ENCODE measurements around the gene HS3ST2.
A peak's percentile ranks its signal among the peaks of the same experiment; 100 is the strongest.

Gene HS3ST2

DNA sequence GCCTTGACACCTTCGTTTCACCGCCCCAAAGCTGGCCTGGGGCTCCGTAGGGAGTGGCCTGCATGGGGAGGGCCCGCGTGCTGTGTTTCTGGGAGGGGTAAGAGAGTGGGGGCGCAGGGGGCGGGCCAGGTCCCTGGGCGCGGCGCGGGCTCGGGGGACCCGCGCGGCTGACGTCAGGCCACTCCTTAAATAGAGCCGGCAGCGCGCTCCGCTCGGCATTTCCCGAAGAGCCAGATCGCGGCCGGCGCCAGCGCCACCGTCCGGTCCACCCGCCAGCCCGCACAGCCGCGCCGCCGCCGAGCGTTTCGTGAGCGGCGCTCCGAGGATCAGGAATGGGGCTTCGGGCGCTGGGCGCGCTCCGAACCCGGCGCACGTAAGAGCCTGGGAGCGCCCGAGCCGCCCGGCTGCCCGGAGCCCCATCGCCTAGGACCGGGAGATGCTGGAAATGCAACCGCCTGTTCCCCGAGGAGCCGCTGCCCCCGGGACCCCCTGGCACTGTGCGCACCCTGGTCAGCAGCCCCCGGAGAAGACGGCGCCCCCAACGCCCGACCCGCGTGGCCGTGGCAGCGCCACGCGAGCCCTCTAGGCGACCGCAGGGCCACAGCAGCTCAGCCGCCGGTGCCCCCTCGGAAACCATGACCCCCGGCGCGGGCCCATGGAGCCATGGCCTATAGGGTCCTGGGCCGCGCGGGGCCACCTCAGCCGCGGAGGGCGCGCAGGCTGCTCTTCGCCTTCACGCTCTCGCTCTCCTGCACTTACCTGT, at the start of gene HS3ST2:
HS3ST2 (plus strand) TSS at position 215 of the 763 bp plus-strand sequence; CDS start at position 664, 449 bp downstream.
- DNase-seq = peak in 35 of 42 donors; percentile 6 to 70 (median 41)

GRCh38 chr16:22764662-22765327, 49.2 kb upstream of the HS3ST2 start:
- intact Hi-C loops (cut with DNase I) = no loop called here
- DNase-seq = no peak

More for the DNA sequence above, at the start of gene HS3ST2:
- intact Hi-C loops (cut with DNase I) = no loop called here

GRCh38 chr16:22765479-22765878, 48.5 kb upstream of the HS3ST2 start:
- intact Hi-C loops (cut with DNase I) = no loop called here
- no peak for DNase-seq

GRCh38 chr16:22770866-22771265, 43.1 kb upstream of the HS3ST2 start:
- DNase-seq = no peak
- intact Hi-C loops (cut with DNase I) = no loop called here

DNA sequence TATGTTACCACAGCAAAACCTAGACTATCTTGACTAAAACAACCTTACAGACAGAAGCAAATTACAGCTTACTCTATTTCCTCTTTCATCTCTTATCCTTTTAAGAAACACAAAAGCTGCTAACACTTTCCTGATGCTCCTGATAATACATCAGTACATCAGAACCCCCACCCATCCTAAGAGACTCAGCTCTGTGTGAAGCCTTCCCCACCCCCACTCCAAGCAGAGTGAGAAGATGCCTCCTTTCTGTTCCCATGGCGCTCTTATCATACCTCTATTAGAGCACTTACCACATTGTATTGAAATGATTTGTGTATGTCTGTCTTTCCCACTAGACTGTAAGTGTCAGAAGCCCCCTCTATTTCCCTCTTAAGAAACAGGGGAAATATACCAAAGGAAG, 42.4 kb upstream of the HS3ST2 start:
- DNase-seq = no peak
- intact Hi-C loops (cut with DNase I) = no loop called here

DNA sequence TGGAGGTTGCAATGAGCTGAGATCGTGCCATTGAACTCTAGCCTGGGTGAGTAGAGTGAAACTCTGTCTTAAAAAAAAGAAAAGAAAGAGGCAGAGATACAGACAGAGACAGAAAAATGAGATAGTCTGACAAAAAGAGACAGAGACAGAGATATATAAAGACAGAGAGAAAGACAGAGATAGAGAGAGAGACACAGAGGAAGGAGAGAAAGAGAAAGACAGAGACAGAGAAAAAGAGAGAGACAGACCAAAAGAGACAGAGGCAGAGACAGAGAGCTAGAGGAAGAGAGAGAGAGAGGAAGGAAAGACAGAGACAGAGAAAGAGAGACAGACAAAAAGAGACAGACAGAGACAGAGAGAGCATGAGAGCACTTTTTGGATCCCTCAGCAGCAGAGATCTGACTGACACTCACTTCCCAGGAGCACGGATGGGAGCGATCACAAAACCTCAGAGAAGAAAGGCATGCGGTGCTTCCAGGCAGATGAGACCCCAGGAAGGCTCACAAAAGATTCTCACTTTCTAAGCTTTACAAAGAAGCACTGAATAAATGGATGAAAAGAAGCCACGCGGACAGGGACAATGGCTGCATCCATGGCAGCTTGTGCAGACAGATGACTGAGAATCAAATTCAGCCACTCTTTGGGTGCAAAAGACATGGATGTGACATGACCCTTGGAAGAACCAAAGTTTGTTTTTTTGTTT, 38.6 kb upstream of the HS3ST2 start:
- intact Hi-C loops (cut with DNase I) = no loop called here
- DNase-seq = no peak

- no peak for DNase-seq
- intact Hi-C loops (cut with DNase I) = no loop called here
Measured at GRCh38 chr16:22781480-22781879, 32.5 kb upstream of the HS3ST2 start.

- DNase-seq = peak in 13 of 42 donors; percentile 2 to 26 (median 12)
- intact Hi-C loops (cut with DNase I) = no loop called here
Measured at GRCh38 chr16:22782314-22782713, 31.6 kb upstream of the HS3ST2 start.

- no peak for DNase-seq
- intact Hi-C loops (cut with DNase I) = no loop called here
Measured at GRCh38 chr16:22784690-22785214, 29.2 kb upstream of the HS3ST2 start.

DNA sequence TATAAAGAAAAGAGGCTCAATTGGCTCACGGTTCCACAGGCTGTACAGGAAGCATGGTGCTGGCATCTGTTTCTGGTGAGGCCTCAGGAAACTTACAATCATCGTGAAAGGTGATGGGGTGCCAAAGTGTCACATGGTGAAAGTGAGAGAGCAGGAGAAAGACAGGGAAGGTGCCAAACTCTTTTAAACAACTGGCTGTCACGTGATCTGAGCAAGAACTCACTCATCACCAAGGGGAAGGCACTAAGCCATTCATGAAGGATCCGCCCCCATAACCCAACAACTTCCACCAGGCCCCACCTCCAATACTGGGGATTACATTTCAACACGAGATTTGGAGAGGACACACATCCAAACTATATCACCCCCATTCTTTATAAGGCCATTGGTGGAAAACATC, 28.4 kb upstream of the HS3ST2 start:
- intact Hi-C loops (cut with DNase I) = no loop called here

DNA sequence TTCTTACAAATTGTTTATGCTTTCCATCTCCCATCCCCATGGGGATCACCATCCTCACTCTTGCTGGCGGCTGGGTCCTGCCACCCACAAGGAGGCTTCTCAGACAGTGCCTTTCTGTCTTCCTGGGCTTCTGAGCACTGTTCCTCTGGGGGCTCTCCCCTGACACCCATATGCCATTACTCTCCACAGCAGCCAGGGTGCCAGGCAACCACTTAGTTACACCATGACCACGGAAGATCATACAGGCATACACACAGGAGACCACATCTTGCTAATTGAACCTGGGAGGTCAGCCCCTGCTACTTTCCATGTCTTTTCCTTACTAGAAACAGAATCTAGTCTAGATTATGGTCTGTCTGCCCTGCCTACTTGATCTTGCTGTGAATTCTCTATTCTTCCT, 27.7 kb upstream of the HS3ST2 start:
- intact Hi-C loops (cut with DNase I) = no loop called here
- DNase-seq = no peak

More for the DNA sequence above, 28.4 kb upstream of the HS3ST2 start:
- no peak for DNase-seq

- no peak for DNase-seq
- intact Hi-C loops (cut with DNase I) = no loop called here
Measured at GRCh38 chr16:22786691-22787090, 27.3 kb upstream of the HS3ST2 start.

DNA sequence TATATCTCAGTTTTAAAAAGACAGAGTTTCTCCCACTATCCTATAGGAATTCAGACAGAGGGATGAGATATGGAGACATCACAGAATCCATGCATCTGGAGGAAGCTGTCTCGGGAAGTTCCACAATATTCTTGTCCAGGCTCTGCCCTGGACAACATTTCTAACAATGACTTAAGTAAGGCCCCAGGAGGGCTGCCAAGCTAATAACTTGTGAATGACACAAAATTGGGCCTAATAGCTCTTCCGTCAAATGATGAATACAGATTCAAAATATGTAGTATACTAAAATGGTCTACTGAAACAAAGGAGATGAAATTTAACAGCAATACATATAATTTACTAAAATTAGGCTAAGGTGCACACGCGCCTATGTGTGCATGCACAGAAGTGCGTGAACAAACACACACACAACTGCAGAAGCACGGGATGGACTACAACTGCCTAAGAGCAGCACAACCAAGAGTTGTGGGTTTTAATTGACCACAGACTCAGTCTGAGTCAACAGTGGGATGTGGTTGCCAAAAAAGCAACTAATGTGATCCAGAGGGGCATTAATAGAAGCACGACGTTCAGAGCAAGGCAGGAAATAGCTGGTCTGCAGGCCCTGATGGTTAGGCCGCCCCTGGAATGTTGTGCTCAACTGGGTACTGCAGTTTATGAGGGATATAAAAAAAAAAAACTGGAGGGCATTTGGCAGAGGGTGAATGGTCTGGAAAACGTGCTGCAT, 26.3 kb upstream of the HS3ST2 start:
- no peak for DNase-seq
- intact Hi-C loops (cut with DNase I) = no loop called here

DNA sequence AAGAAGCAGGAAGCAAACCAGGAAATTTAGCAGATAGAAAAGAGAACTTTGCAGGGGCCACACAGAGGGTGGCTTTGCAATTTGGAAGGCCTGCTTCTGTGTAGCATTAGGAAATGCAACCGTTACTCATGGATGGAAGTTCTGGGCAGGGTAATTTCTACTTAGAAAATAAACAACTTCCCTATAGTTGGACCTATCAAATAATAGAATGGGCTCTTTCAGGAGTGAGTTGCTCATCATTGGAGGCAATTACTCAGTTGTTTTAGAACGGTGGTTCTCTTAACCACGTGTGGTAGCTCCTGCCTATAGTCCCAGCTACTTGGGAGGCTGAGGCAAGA, 25.8 kb upstream of the HS3ST2 start:
- intact Hi-C loops (cut with DNase I) = no loop called here
- no peak for DNase-seq

DNA sequence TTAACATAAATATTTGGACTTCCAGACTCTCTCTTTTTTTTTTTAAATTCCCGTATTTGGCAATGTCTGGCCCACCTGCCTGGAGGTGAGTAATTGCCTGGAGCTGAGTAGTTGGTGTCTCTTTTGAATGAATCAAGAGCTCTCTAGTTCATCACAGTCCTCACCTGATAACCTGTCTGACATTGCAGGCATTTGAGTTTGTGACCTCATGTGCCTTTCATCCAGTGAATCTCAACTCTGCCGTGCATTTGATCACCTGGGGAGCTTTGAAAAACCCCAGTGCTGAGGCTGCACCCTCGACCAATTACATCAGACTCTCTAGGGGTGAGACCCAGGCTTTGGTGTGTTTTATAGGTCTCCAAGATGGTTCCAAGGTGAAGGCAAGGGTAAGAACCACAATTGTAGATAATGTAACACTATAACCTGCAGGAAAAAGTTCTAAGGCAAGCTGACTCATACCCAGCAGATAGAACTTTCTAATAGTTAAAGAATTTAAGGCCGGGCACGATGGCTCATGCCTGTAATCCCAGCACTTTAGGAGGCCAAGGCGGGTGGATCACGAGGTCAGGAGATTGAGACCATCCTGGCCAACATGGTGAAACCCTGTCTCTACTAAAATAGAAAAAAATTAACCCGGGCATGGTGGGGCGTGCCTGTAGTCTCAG, 24.5 kb upstream of the HS3ST2 start:
- intact Hi-C loops (cut with DNase I) = no loop called here
- no peak for DNase-seq

DNA sequence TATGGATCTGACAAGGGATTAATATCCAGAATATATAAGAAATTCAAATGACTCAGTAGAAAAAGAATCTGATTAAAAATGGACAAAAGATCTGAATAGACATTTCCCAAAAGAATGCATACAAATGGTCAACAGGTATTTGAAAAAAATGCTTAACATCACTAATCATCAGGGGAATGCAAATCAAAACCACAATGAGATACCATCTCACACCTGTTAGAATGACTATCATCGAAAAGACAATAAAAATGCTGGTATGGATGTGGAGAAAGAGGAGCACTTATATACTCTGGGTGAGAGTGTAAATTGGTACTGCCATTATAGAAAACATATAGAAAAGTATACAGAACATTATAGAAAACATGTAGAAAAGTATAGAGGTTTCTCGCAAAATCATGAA, 16.4 kb upstream of the HS3ST2 start:
- no peak for DNase-seq
- intact Hi-C loops (cut with DNase I) = no loop called here

DNA sequence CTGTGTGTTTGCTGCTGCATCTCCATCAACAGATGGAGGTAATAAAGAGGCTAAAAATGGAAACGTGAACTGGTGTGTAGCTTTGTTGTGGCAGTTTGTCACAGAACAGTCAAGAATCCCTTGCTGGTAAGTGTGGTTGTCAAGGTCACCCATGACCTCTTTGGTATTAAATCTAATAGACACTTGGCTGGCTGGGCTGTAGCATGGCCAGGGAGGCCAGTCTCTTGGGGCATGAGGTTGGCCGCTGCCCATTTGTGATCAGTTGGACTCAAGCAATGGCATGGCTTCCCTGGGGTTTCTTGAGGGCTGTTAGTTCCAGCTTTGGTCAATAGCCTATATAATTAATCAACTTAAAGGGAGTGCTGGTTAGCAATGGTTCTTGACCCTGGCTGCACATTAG, 14.8 kb upstream of the HS3ST2 start:
- DNase-seq = no peak
- intact Hi-C loops (cut with DNase I) = no loop called here

GRCh38 chr16:22804893-22805292, 9.1 kb upstream of the HS3ST2 start:
- no peak for DNase-seq
- intact Hi-C loops (cut with DNase I) = no loop called here

DNA sequence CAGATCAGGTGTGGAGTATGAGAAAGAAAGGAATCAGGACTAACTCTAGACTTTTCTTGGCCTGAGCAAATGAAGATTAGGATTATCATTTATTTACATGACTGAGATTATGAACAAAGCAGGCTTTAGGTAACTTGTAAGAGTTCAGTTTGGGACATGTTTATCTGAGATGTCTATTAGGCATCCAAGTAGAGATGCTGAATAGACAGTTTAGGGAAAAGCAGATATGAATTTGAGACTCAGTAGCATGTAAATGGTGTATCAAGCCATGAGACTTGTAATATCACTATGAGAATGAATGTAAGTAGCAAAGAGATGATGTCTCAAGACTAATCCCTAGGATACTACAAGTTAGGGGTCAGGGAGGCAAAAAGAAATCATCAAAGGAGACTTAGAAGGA, 8.6 kb upstream of the HS3ST2 start:
- intact Hi-C loops (cut with DNase I) = no loop called here

More for the DNA sequence above, 8.6 kb upstream of the HS3ST2 start:
- no peak for DNase-seq
